ENCODE results near the gene TM7SF3.

- TF ChIP-seq CTCF (IDR thresholded peaks at IDR 0.05) (no peak), POLR2A (IDR thresholded peaks at IDR 0.05) (no peak)
These were observed 3.9 kb upstream of the TM7SF3 start for GRCh38 chr12:27018037-27018436.
